ENCODE data around the gene SLC4A11. TPM values are rescaled to one million over a fixed set of nuclear protein-coding genes. Genes with fewer than 3 reads are reported as not detected.

SLC4A11 gene
- total RNA-seq, 6 donors from 2014 or later = 2.6 to 14.9 (median 5.2) TPM

DNA sequence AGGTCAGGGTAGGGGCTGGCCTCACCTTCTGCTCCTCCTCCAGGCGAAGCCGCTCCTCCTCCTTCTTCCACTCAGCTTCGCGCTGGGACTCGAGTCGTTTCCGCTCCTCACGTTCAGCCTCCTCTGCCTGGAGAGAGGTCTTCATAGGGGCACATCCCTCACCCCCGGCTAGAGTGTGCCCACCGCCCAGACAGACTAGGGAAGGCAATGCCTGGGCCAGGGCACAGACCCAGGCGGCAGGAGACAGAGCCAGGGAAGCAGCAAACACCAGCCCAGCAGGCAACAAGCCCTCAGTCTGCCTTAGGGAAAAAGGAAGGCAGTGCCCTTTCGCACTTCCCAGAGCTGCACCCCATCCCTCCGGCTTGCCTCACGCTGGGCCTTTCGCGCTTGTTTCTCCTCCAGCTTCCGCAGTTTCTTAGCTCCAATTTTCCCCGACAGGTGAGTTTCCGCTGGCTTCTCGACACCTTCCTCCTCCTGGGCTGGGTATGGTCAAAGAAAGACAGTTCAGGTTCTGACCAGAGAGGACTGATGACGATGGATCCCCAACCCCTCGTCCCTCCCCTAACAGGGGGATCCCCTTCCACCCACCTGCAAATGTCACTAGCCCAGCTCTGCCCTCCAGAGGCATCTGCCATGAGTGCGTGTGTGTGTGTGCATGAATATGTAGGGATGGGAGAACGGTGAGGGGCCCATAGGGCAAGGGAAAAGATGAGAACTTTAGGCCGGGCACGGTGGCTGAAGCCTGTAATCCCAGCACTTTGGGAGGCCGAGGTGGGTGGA is 38.8 kb downstream of the SLC4A11 start:
- TF ChIP-seq POLR2AphosphoS5 (IDR thresholded peaks at IDR 0.05) (no peak), POLR2A (IDR thresholded peaks at IDR 0.05) (no peak), EP300 (IDR thresholded peaks at IDR 0.05) (no peak)
- TF ChIP-seq, protein P1, sequence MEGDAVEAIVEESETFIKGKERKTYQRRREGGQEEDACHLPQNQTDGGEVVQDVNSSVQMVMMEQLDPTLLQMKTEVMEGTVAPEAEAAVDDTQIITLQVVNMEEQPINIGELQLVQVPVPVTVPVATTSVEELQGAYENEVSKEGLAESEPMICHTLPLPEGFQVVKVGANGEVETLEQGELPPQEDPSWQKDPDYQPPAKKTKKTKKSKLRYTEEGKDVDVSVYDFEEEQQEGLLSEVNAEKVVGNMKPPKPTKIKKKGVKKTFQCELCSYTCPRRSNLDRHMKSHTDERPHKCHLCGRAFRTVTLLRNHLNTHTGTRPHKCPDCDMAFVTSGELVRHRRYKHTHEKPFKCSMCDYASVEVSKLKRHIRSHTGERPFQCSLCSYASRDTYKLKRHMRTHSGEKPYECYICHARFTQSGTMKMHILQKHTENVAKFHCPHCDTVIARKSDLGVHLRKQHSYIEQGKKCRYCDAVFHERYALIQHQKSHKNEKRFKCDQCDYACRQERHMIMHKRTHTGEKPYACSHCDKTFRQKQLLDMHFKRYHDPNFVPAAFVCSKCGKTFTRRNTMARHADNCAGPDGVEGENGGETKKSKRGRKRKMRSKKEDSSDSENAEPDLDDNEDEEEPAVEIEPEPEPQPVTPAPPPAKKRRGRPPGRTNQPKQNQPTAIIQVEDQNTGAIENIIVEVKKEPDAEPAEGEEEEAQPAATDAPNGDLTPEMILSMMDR (IDR thresholded peaks at IDR 0.05) = no peak
- WGBS, 2 donors = 93 to 96% methylated on average over 27 of the region's 27 CpGs
- Histone ChIP-seq H3K36me3 (peaks cover 11 to 66% (median 40%) of the 10 kb centered on the region in 4 donors), H3K27ac (no peak overlapping the region), H3K27me3 (no peaks in the 10 kb centered on the region), H3K4me1 (peaks cover 12 to 21% (median 14%) of the 10 kb centered on the region in 4 donors), H3K4me3 (no peak overlapping the region), H3K9me3 (no peaks in the 10 kb centered on the region)
- DNase-seq = no peak
- no peak for ATAC-seq (ENCODE audit: low FRiP score in 2 of 2)

DNA sequence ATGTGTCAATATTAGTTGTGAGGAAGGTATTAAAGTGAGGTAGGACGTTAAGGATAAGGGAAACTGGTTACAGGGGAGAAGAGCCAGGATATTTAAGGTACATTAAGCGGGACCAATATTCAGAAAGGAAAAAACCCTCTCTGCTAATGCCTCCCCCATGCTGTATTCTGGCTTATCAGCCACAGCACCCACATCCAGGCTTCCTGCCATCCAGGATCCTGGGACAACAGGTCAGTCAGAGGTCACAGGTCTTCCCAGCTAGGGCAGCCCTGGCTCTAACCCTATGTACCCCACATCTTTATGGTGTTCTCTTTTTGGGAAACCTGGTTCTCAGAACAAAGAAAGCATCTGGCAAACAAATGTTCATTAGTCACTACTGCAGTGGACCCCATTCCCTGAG is 39.8 kb downstream of the SLC4A11 start:
- no peak for TF ChIP-seq POLR2A (IDR thresholded peaks at IDR 0.05)
- TF ChIP-seq POLR2AphosphoS5 (IDR thresholded peaks at IDR 0.05) = no peak
- TF ChIP-seq, protein P1 (IDR thresholded peaks at IDR 0.05) = no peak
- no peak for TF ChIP-seq EP300 (IDR thresholded peaks at IDR 0.05)
- DNase-seq (no peak), ATAC-seq (ENCODE audit: low FRiP score in 2 of 2) (no peak)
- no peaks in the 10 kb centered on the region for H3K9me3 ChIP-seq
- no peak overlapping the region for H3K4me3 ChIP-seq
- H3K4me1 ChIP-seq = peaks cover 11 to 16% (median 11%) of the 10 kb centered on the region in 4 donors
- no peaks in the 10 kb centered on the region for H3K27me3 ChIP-seq
- WGBS, 2 donors = 73 to 77% methylated on average over 2 of the region's 2 CpGs
- H3K36me3 ChIP-seq = peaks cover 21 to 75% (median 50%) of the 10 kb centered on the region in 4 donors
- no peak overlapping the region for H3K27ac ChIP-seq

DNA sequence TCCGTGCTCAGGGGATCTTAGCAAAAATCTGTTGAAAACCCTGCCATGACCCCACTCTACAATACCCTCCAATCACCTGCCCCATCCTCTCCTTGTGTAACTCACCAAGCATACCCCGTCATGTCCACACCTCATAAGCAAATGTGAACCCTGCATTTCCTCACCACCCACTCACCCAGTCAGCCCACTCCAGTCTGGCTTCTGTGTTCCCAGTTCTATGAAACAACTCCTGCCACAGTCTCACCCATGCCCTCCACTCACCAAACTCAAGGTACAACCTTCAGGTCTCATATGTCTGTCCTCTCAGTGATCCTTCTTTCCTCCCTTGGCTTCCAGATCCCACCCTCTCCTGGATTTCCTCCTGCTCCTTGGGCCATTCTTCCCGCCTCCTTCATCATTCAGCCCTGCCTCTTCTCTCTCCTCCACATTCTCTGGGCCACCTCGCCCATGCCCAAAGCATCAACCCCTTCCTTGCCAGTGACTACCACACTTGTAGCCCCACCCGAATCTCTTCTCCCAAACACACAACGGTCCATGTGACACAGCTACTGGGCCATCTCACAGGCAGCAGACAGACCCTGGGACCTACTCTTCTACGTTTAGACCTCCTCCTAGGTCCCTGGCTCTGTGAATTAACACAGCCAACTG is 43.3 kb downstream of the SLC4A11 start:
- TF ChIP-seq EP300 (IDR thresholded peaks at IDR 0.05) (no peak), POLR2AphosphoS5 (IDR thresholded peaks at IDR 0.05) (no peak), POLR2A (IDR thresholded peaks at IDR 0.05) (no peak)
- TF ChIP-seq, protein P1 (IDR thresholded peaks at IDR 0.05) = no peak
- H3K27ac ChIP-seq = no peak overlapping the region
- 90 to 94% methylated on average over 7 of the region's 7 CpGs for WGBS, 2 donors
- no peaks in the 10 kb centered on the region for H3K9me3 ChIP-seq
- H3K27me3 ChIP-seq = no peaks in the 10 kb centered on the region
- no peak for DNase-seq
- H3K36me3 ChIP-seq = peaks cover 43 to 97% (median 76%) of the 10 kb centered on the region in 4 donors
- no peak for ATAC-seq (ENCODE audit: low FRiP score in 2 of 2)
- no peaks in the 10 kb centered on the region for H3K4me1 ChIP-seq
- H3K4me3 ChIP-seq = no peak overlapping the region

DNA sequence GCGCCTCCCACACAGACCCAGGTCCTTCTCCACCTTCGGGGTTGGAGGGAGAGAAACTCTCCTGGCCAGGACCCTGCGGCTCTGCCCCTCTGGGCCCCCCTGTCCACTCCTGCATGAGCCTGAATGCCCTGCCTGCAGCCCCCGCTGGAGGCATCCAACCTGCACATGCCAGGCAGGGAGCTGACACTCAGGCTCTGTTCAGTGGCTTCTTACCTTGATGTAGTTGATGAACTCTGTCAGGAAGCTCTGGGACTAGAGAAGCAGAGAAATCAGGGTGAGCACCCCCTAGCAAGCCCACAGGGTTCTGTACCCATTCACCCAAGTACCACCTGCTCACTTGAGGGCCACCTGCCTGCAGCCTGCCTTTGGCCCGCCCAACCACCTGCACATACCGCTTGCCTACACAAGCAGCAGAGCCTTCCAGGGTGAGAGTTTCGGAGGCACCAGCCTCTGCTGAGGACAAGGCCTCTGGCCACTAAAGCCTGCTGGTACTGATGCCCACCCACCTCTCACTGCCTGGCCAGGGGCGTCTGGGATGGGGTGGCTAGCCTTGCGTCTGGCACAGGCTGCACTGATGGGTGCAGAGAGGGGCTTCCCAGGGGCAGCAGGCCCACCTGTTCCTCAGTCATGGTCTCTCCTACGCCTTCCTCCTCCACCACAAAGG is 44.2 kb downstream of the SLC4A11 start:
- Histone ChIP-seq H3K9me3 (no peaks in the 10 kb centered on the region), H3K4me1 (no peaks in the 10 kb centered on the region), H3K27me3 (no peaks in the 10 kb centered on the region), H3K4me3 (no peak overlapping the region), H3K27ac (no peak overlapping the region), H3K36me3 (peaks cover 40 to 97% (median 76%) of the 10 kb centered on the region in 4 donors)
- DNase-seq = no peak
- WGBS, 2 donors = 94 to 98% methylated on average over 6 to 10 of the region's 10 CpGs
- ATAC-seq (ENCODE audit: low FRiP score in 2 of 2) = no peak
- TF ChIP-seq, protein P1 (IDR thresholded peaks at IDR 0.05) = no peak
- TF ChIP-seq POLR2A (IDR thresholded peaks at IDR 0.05) (no peak), POLR2AphosphoS5 (IDR thresholded peaks at IDR 0.05) (no peak)
